HG03354 (cell line): ENCODE results near the gene ARSG.
"Not testable (repeated sequence)": the region's sequence is repeated elsewhere in the genome, so short reads cannot be mapped to it uniquely, and the experiment has no call there.

Source experiments
- ATAC-seq: cut with Tn5 transposase; IDR thresholded peaks from one replicate; pipeline ENCODE4 v1.9.1; 2021; ENCODE audit warnings: mild to moderate bottlenecking; ENCODE audit not compliant: unreplicated experiment, poor library complexity, severe bottlenecking

ARSG gene

GRCh38 chr17:68324654-68325336 lies 33.5 kb downstream of the ARSG start:
- no peak for ATAC-seq

- no peak for ATAC-seq
These were observed 34.7 kb downstream of the ARSG start for GRCh38 chr17:68325961-68326360.

GRCh38 chr17:68326681-68327080 lies 35.4 kb downstream of the ARSG start:
- no peak for ATAC-seq

GRCh38 chr17:68327823-68328557 lies 36.7 kb downstream of the ARSG start:
- ATAC-seq, result no peak

- ATAC-seq, result no peak
These were observed 37.4 kb downstream of the ARSG start for GRCh38 chr17:68328676-68329075.

GRCh38 chr17:68329331-68329730 lies 38.0 kb downstream of the ARSG start:
- no peak for ATAC-seq

- not testable (repeated sequence) for ATAC-seq
These were observed 40.6 kb downstream of the ARSG start for GRCh38 chr17:68331932-68332331.

- ATAC-seq, result no peak
These were observed 43.1 kb downstream of the ARSG start for GRCh38 chr17:68334393-68334792.

- no peak for ATAC-seq
These were observed 50.2 kb downstream of the ARSG start for GRCh38 chr17:68341482-68341881.

- no peak for ATAC-seq
These were observed 52.7 kb downstream of the ARSG start for GRCh38 chr17:68343976-68344375.

GRCh38 chr17:68344701-68345136 lies 53.4 kb downstream of the ARSG start:
- no peak for ATAC-seq

- peak; percentile 80 for ATAC-seq
These were observed 55.2 kb downstream of the ARSG start for GRCh38 chr17:68346448-68346847.

- ATAC-seq, result no peak
These were observed 56.1 kb downstream of the ARSG start for GRCh38 chr17:68347380-68347779.

GRCh38 chr17:68349157-68349556 lies 57.9 kb downstream of the ARSG start:
- peak; percentile 63 for ATAC-seq

GRCh38 chr17:68351395-68351794 lies 60.1 kb downstream of the ARSG start:
- no peak for ATAC-seq

GRCh38 chr17:68352041-68352440 lies 60.7 kb downstream of the ARSG start:
- ATAC-seq, result no peak

GRCh38 chr17:68352671-68353070 lies 61.4 kb downstream of the ARSG start:
- not testable (repeated sequence) for ATAC-seq

GRCh38 chr17:68353111-68353521 lies 61.8 kb downstream of the ARSG start:
- no peak for ATAC-seq

- ATAC-seq, result not testable (repeated sequence)
These were observed 63.0 kb downstream of the ARSG start for GRCh38 chr17:68354311-68354710.

GRCh38 chr17:68355108-68355507 lies 63.8 kb downstream of the ARSG start:
- not testable (repeated sequence) for ATAC-seq

- ATAC-seq, result peak; percentile 74
These were observed 65.2 kb downstream of the ARSG start for GRCh38 chr17:68356520-68356919.
